Mucosa of descending colon (tissue), 3 donors: Measurements from ENCODE around the gene ACOX2. TPM values are rescaled to one million over a fixed set of nuclear protein-coding genes. Genes with fewer than 3 reads are reported as not detected.

ENCODE experiments used
- ATAC-seq: fragments of 200-7000 bp; cut with Tn5 transposase; one replicate; pipeline ENCODE4 v1.9.1; 2020; ENCODE audit warnings: mild to moderate bottlenecking, moderate library complexity
- DNase-seq, 3 donors: peaks; one replicate each; pipeline ENCODE4 v3.0.0-alpha.2; 2020
- H3K36me3 ChIP-seq: fragments of 200-600 bp; one replicate; pipeline ENCODE4 v1.8.0; 2021; ENCODE audit warnings: low read depth, mild to moderate bottlenecking
- H3K4me1 ChIP-seq: fragments of 200-600 bp; one replicate; pipeline ENCODE4 v1.8.0; 2021; ENCODE audit warnings: low read depth, mild to moderate bottlenecking
- H3K4me3 ChIP-seq: fragments of 200-600 bp; one replicate; pipeline ENCODE4 v1.8.0; 2021; ENCODE audit warnings: mild to moderate bottlenecking
- H3K9me3 ChIP-seq: fragments of 200-600 bp; one replicate; pipeline ENCODE4 v1.8.0; 2021; ENCODE audit warnings: mild to moderate bottlenecking
- intact Hi-C, 2 donors: fragments of 100-400 bp; cut with DNase I in 1 of 2; cut with micrococcal nuclease in 1 of 2; formaldehyde crosslinking; loops; one replicate each; pipeline versions ENCODE4 v1.11.0 to v1.11.1; 2022; cut with DNase I, micrococcal nuclease
- total RNA-seq, 3 donors: library from RNA; stranded (reverse); fragmentation: NEBNext Ultra II Directional in 2 of 3; extraction: Animal tissue kit (Norgen Biotek cat#: 25700) in 2 of 3; gene quantifications; one replicate each; pipeline versions ENCODE4 v1.2.1 to v1.2.4, GENCODE V29; 2021 to 2023
- TF ChIP-seq, protein P1 (sequence below): fragments of 200-600 bp; IDR thresholded peaks from one replicate; pipeline ENCODE4 v1.8.0; 2022; ENCODE audit warnings: antibody characterized with exemption, mild to moderate bottlenecking
- donor health status: DM: no; HTN: no; CAD: no; lungs with moderate emphysema.
- donor health status: DM: no; HTN: no; CAD: no.
- donor health status: DM: no; HTN: yes; CAD: no.

Gene ACOX2
- total RNA-seq, 3 donors from 2014 or later, result 34.8 to 51.2 (median 48.9) TPM

DNA sequence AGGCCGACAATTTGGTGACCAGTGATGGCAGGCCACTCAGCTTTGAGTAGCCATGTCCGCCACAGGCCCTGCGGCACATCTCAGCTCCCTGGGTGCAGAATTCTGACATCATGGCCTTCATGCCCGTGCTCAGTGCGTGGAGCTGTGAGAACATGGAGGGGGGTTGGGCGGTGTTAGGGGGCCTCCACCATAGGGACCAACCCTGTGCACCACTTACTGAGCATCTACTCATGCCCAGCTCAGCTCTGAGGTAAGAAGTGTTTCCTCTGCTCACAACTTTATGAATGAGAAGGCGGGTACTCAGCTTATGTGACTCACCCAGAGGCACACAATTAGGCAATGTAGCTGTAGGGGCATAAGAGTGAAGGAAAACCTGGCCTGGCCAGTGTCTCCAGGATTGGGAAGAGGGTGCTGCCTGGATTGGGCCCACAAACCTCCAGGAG, 10.5 kb downstream of the ACOX2 start:
- intact Hi-C loops, result no loop called here
- no peaks in the 10 kb centered on the region for H3K9me3 ChIP-seq
- TF ChIP-seq, protein P1, sequence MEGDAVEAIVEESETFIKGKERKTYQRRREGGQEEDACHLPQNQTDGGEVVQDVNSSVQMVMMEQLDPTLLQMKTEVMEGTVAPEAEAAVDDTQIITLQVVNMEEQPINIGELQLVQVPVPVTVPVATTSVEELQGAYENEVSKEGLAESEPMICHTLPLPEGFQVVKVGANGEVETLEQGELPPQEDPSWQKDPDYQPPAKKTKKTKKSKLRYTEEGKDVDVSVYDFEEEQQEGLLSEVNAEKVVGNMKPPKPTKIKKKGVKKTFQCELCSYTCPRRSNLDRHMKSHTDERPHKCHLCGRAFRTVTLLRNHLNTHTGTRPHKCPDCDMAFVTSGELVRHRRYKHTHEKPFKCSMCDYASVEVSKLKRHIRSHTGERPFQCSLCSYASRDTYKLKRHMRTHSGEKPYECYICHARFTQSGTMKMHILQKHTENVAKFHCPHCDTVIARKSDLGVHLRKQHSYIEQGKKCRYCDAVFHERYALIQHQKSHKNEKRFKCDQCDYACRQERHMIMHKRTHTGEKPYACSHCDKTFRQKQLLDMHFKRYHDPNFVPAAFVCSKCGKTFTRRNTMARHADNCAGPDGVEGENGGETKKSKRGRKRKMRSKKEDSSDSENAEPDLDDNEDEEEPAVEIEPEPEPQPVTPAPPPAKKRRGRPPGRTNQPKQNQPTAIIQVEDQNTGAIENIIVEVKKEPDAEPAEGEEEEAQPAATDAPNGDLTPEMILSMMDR, result no peak
- H3K36me3 ChIP-seq, result no peaks in the 10 kb centered on the region
- no peak overlapping the region for H3K4me3 ChIP-seq
- DNase-seq (no peak), ATAC-seq (peak; percentile 89)
- H3K4me1 ChIP-seq, result peaks cover 3% of the 10 kb centered on the region

DNA sequence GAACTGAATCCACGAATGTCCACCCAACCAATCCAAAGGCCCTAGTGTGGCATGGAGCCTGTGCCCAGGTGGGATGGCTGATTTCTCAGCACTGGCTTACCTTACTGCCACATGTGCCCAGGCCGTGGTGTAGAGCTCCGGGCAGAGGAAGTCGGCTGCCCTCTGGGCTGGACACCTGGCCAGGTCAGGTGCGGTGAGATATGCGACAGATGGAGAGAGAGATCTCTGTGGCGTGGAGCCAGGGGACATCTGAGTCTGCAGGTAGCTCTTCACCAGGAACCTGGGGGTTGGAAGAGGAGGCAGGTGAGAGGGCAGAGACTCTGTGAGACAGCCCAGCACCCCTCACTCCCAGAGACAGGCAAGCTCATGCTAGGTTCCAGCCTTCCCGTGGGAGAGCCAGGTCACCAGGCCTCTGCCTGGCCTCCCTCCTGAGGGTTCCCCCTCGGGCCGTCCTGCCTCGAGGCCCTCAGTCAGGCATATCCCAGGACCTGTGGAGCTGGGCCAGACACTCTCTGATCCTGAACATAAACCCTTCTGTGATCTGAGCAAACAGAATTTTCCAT, 12.6 kb downstream of the ACOX2 start:
- H3K9me3 ChIP-seq, result no peaks in the 10 kb centered on the region
- DNase-seq (no peak), ATAC-seq (no peak)
- H3K36me3 ChIP-seq, result no peaks in the 10 kb centered on the region
- no peaks in the 10 kb centered on the region for H3K4me1 ChIP-seq
- TF ChIP-seq, protein P1, result no peak
- no peak overlapping the region for H3K4me3 ChIP-seq
- intact Hi-C loops, result no loop called here

- TF ChIP-seq, protein P1, result no peak
- no peaks in the 10 kb centered on the region for H3K36me3 ChIP-seq
These were observed 14.1 kb downstream of the ACOX2 start for GRCh38 chr3:58522759-58523425.

GRCh38 chr3:58521917-58522631, 14.9 kb downstream of the ACOX2 start:
- intact Hi-C loops, result no loop called here
- Histone ChIP-seq H3K4me3 (no peak overlapping the region), H3K36me3 (no peaks in the 10 kb centered on the region), H3K4me1 (no peaks in the 10 kb centered on the region), H3K9me3 (no peaks in the 10 kb centered on the region)
- no peak for DNase-seq
- TF ChIP-seq, protein P1, result no peak
- no peak for ATAC-seq

More at GRCh38 chr3:58522759-58523425, 14.1 kb downstream of the ACOX2 start:
- intact Hi-C loops, result no loop called here
- ATAC-seq (no peak), DNase-seq (no peak)
- H3K9me3 ChIP-seq, result no peaks in the 10 kb centered on the region
- no peaks in the 10 kb centered on the region for H3K4me1 ChIP-seq
- no peak overlapping the region for H3K4me3 ChIP-seq

DNA sequence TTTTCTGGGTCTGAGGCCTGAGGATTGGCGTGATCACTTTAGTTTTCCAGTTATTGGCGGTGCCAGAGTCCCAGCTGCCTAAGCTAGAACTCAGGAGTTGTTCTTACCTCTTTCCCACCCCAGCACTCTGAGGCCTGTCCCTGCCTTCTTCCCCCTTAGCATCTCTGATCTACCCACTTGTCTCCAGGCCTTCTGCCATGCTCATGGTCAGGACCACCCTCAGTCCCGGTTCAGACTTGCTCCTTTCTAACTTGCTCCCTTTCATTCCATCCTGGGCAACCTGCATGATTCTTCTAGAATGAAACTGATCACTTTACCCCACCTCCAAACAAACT, 15.7 kb downstream of the ACOX2 start:
- TF ChIP-seq, protein P1, result no peak
- Histone ChIP-seq H3K9me3 (no peaks in the 10 kb centered on the region), H3K36me3 (no peaks in the 10 kb centered on the region), H3K4me3 (no peak overlapping the region), H3K4me1 (no peaks in the 10 kb centered on the region)
- DNase-seq (no peak), ATAC-seq (no peak)
- intact Hi-C loops, result no loop called here
